HG02943 (cell line): Measurements from ENCODE around the gene SLC4A1.

ENCODE experiments used
- ATAC-seq: cut with Tn5 transposase; IDR thresholded peaks from one replicate; pipeline ENCODE4 v1.9.1; 2021; ENCODE audit warnings: mild to moderate bottlenecking, low read depth, moderate library complexity; ENCODE audit not compliant: unreplicated experiment

The SLC4A1 gene

DNA sequence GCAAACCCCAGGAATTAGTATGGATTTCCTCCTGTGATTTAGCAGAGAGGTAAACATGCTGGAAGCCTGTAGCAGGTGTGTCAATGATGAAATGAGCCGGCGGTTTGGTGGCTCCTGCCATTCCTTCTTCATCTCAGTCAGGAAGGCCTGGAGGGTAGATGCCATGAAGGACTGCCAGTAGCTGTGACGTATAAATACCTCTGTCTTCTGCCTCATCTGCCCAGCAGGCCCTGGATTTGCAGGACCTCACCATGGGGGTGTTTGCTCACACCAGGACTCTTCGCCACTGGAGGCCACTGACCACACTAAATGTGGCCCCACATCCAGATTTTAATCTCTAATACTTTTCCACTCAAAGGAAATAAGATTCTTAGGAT, 16.1 kb upstream of the SLC4A1 start:
- ATAC-seq, result no peak

GRCh38 chr17:44283344-44284023, 15.5 kb upstream of the SLC4A1 start:
- no peak for ATAC-seq

DNA sequence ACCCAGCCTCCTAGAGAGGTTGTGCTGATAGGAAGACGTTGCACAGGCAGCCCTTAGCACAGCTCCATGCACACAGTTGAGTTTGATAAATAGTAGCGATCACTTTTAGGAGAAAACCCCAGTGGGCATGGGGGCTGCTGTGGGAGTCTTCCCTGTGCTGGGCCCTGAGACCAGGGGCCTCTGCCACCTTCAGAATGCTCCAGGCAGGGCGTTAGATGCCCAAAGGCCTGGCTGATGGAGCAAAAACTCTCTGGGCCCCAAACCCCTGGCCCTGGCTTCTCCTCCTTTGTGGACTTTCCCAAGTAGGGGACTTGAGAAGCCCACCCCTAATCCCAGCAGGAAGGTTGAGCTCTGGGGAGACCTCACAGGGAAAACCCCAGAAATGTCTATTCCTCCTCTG, 14.3 kb upstream of the SLC4A1 start:
- no peak for ATAC-seq

DNA sequence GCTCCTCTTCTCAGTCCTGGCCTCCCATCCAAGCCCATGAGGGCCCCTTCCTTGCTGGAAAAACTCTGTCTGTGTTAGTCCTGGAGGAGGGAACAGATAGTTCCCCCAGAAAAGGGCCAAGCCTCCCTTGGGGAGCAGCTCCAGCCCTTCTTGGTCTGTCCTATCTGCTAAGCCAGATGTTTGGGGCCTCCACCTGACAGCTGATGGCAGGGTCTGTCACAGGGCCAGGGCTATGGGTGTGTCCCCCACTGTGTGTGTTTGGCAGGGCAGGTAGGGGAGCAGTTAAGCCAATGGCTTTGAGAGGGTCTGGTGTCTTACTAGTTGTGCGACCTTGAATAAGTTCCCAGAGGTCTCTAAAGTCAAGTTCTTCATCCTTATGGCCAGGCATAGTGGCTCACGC, 13.6 kb upstream of the SLC4A1 start:
- no peak for ATAC-seq

DNA sequence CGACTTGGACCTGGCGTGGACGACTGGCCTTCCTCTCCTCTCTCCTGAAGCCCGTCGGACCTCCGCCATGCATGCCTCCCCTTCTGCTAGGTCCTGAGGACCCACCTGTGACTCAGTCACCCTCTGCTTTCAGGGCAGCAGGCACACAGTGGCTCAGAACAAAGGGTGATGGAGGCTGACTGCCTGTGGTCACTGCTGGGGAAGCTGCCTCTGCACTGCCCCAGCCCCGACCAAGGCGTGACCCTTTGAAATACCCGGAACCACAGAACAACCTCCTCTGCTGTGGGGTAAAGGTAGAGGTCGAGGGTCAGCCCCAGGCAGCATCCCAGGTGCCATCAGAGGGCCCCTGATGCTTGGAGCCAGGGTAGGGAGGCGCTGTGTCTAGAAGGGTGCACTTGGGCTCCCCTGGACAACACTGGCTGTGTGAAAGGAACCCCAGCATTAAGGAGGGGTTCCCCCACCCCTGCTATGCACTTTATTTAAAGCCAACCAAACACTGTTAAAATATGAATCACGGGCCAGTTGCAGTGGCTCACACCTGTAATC, 12.5 kb upstream of the SLC4A1 start:
- no peak for ATAC-seq

DNA sequence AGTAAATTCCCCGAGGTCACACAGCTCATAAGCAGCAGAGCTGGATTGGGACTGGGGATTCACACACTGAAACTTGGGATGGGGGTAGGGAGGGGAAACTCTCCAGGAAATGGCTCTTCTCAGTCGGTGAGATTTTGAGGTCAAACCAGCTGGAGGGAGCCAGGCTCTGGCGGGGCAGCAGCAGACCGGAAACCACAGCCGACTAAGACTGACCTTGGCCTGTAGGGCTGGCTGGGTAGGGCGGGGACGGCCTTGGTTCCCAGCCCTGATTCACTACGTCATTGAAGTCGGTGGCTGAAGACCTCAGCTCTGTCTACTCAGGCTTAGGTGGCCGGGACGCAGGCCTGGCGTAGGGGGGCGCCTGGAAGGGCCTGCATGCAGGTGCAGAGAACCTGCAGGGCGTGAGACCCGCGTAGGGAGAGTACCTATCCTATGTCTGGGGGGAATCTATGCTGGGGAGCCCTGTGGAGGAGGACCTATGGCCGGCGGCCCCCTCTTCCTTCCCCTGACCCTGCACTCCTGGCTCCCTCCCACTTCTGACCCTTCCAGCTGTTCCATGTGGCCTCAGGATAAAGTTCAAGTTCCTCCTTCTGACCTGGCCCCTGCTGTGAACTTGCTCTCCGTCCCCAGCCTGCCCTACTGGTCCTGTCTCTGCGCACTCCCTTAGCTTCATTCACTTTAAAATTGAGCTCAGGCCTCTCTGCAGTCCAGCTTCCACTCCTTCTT, 11.9 kb upstream of the SLC4A1 start:
- ATAC-seq, result no peak

- ATAC-seq, result no peak
Measured at GRCh38 chr17:44279346-44279665, 11.4 kb upstream of the SLC4A1 start.

DNA sequence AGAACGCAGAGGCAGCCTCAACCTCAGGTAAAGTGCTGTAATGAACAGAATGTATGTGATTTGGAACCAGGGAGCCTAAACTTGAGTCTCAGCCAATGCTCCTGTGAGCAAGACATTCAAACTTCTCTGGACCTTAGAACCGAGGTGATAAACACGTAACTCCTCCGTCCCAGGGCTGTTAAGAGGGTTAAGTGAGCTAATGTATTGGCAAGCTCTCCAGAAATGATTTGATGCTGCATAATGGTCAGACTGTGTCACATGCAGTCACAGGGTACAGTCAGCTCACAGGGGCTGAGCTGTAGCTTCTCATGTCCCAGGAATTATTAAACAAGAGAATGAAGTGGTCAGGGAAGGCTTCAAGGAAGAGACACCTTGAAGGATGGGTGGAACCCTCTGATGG, 10.0 kb upstream of the SLC4A1 start:
- ATAC-seq, result no peak

DNA sequence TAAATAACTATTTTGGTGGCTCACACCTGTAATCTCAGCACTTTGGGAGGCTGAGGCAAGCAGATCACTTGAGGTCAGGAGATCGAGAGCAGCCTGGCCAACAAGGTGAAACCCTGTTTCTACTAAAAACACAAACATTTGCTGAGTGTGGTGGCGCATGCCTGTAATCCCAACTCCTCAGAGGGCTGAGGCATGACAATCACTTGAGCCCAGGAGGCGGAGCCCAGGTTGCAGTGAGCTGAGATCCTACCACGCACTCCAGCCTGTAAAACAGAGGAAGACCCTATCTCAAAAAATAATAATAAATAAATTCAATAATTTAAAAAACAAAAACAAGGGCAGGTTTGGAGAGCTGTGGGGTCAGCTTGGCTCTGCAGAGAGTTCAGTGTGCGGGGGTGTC, 5.7 kb upstream of the SLC4A1 start:
- ATAC-seq, result no peak

GRCh38 chr17:44272954-44273353, 5.0 kb upstream of the SLC4A1 start:
- ATAC-seq, result no peak

DNA sequence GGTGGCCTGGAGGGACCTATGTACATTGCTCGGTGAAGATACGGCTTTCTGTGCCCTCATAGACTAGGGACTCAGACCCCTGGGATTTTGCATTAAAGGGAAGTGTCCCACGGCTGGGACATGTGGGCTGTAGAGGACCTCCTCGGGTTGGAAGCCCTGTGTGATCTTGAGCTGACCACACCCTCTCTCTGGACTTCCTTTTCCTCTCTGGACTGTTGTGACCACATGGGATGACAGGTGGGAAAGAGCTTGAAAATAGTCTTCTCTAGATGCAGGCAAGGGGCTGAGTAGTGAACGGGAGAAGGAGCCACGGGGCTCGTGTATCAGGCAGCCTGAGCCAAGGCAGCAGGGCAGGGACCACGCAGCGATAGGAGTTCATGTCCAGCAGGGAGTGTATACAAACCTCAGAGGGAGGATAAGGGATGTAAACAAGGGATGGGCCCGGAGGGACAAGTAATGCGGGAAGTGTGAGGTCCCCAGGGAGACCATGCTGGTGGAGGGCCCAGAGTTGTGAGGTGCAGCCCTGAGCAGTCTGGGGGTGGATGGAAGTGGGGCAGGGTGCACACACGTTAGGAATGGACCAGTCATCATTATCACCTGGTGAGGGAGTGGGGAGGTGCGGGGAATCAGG, 4.5 kb upstream of the SLC4A1 start:
- no peak for ATAC-seq

DNA sequence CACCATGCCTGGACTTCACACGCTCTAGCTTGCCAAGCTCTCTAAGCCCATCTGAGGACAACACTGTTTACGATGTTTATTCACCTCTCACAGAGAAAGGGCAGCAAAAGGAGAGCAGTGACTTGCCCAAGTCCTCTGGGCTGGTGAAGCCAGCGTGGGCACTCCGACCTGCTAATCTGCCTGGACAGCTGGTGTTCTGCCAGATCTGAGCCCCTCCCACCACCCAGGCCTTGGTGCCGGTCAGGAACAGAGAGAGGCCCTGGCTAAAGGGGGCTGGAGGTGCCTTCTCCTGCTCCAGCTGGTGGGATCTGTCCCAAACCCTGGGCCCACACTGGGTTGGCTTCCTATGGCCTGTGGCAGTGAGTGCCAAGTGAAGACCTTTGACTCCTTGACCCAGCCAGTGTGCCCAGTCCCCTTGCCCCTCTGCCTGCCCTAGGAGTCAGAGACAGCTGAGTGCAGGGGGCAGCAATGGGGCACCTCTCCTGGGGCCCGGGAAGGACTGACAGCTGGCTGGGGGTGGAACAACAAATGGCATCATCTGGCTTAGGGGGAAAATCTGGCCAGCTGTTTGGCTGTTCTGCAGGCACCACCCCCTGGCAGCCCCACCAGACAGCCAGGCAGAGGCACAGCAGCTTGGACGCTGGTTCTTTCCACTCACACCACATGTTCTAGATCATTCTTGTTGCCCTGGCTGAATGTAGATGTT, 1.8 kb upstream of the SLC4A1 start:
- no peak for ATAC-seq

DNA sequence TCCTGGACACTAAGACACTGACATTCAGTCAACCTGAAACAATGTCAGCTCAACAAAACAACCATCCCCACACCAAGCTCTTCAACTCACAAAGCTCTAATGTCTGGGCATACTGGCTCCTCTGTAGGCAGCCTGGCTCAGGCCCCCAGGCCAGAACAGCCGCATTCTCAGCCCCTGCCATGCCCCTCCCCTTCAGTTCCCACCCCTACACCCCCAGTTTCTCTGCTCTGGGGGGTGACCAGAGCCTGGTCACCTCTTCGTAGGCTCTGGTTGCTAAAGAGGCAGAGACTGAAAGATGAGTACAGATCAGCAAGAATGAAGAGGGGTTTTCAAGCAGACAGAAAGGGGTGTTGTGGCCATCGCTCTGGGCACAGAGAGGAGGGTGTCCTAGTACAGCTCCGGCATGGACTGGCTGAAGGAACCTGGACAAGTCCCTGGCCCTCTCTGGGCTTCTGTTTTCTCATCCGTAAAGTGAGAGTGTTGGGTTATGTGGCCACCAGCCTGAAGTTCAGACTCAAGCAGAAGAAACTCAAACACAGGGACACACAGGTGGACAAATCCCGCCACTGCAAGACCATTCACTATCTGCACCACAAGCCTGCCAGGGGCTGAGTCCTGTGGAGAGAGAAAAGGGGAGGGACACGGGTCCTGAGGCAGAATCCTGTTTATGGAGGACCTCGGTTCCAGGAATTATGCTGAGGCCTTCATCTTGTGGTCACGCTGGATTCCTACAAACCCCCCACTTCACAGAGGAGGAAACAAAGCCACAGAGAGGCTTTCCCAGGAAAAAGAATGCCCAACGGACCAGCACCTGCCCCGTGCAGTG, 987 bp upstream of the SLC4A1 start:
- no peak for ATAC-seq

DNA sequence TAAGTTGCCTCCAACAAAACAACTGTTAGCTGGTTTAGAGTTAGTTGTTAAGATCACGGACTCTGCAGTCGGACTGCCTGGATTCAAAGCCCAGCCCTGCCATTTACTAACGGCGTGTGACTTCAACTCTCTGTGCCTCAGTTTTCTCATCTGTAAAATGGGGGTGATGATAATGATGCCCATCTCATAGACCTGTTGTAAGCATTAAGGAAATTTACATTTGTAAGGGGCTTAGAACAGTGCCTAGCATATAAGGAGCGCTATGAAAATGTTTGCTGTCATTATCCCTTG, 825 bp downstream of the SLC4A1 start:
- no peak for ATAC-seq

- no peak for ATAC-seq
Measured at GRCh38 chr17:44266402-44267164, 1.4 kb downstream of the SLC4A1 start.

- no peak for ATAC-seq
Measured at GRCh38 chr17:44263345-44263902, 4.5 kb downstream of the SLC4A1 start.

GRCh38 chr17:44262654-44263225, 5.2 kb downstream of the SLC4A1 start:
- no peak for ATAC-seq

GRCh38 chr17:44260296-44260695, 7.6 kb downstream of the SLC4A1 start:
- ATAC-seq, result no peak

DNA sequence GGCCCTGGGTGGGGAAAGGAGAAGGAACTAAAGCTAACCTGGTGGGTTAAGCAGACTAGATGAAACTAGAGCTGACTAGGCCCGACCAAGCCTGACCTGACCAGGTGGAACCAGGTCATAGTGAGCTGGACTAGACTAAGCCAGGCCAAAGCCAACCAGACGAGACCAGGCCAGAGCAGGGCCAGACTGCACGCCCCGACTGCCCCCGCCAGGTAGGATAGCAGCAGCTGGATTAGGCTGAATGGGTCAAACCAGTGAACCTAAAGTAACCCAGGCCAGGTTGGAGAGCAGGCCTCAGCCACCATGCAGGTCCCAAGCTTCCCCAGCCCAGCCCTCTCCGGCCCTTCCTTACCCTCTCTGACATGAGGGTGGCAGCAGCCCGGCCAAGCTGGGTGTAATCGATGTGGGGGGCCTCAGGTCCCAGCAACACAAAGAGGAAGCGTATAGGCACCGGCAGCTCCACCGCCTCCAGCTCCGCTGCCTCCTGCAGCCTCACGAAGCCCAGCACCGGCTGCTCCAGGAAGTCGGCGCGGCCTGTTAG, 9.1 kb downstream of the SLC4A1 start:
- ATAC-seq, result no peak
